ENCODE results near the gene SUCLG1. TPM values are rescaled to one million over a fixed set of nuclear protein-coding genes. Genes with fewer than 3 reads are reported as not detected.

The SUCLG1 gene
- total and polyA plus RNA-seq, 2 of the 8 experiments (the other 6 are each of a cell fraction or from before 2014, with no cell fraction given) = 19.9 to 40.0 TPM

GRCh38 chr2:84393829-84394228 lies 65.3 kb downstream of the SUCLG1 start:
- POLR2A ChIA-PET (ENCODE audit: partially characterized antibody) = no interaction called here
- no peak overlapping the region for H4K5ac ChIP-seq (ENCODE audit: insufficient read length, low read depth, low read length)
- H3K79me2 ChIP-seq (ENCODE audit: control insufficient read depth in 1 of 2, insufficient read depth in 2 of 2, low read length in 2 of 2) = no peaks in the 10 kb centered on the region
- H3K9ac ChIP-seq (replicated peaks in 1 of 4; ENCODE audit: extremely low read depth in 1 of 4, low read depth in 3 of 4, low read length in 3 of 4) = no peak overlapping the region
- H2BK12ac ChIP-seq (ENCODE audit: low read depth, low read length) = no peak overlapping the region
- no peak for DNase-seq (ENCODE audit: low read depth in 1 of 2, low spot score in 2 of 2)
- H3K9me3 ChIP-seq (ENCODE audit: insufficient read depth in 2 of 2, low read depth in 1 of 2, low read length in 1 of 2) = no peaks in the 10 kb centered on the region; a peak in 1 of 4 replicates
- no peaks in the 10 kb centered on the region for H3K27me3 ChIP-seq (replicated peaks in 1 of 4; ENCODE audit: control insufficient read depth in 3 of 4, extremely low read depth in 1 of 4, insufficient read depth in 3 of 4, low read length in 3 of 4)
- no peak overlapping the region for H2AK5ac ChIP-seq (ENCODE audit: low read depth, low read length)
- H3K27ac ChIP-seq (ENCODE audit: low read depth, low read length) = no peak overlapping the region
- H3K79me1 ChIP-seq (ENCODE audit: low read depth, low read length) = no peaks in the 10 kb centered on the region
- no peak overlapping the region for H2AFZ ChIP-seq (ENCODE audit: low read length)
- no peak overlapping the region for H3K4me3 ChIP-seq (ENCODE audit: extremely low read depth in 1 of 4, insufficient read depth in 2 of 4, low read depth in 3 of 4, low read length in 4 of 4)
- H3K18ac ChIP-seq (ENCODE audit: extremely low read depth, low read length) = no peak overlapping the region
- H2BK15ac ChIP-seq (ENCODE audit: low read length) = no peak overlapping the region
- no peak overlapping the region for H2BK120ac ChIP-seq (replicated peaks; ENCODE audit: low read depth, low read length)
- H2BK20ac ChIP-seq (ENCODE audit: low read length) = no peak overlapping the region
- no peak overlapping the region for H3K56ac ChIP-seq (replicated peaks; ENCODE audit: insufficient read length, low read depth, low read length)
- no peak overlapping the region for H4K8ac ChIP-seq (ENCODE audit: extremely low read depth, insufficient read depth, low read length)
- H3K14ac ChIP-seq (ENCODE audit: insufficient read length) = no peak overlapping the region
- no peak overlapping the region for H3K4me2 ChIP-seq (ENCODE audit: insufficient read depth in 1 of 2, low read depth in 2 of 2, low read length in 2 of 2)
- H4K91ac ChIP-seq (replicated peaks; ENCODE audit: insufficient read length, low read length) = no peak overlapping the region
- no peak overlapping the region for H2BK5ac ChIP-seq (ENCODE audit: low read depth, low read length)
- no peak overlapping the region for H3K4ac ChIP-seq (replicated peaks; ENCODE audit: insufficient read length, low read depth, low read length)
- no peaks in the 10 kb centered on the region for H3K36me3 ChIP-seq (ENCODE audit: control insufficient read depth in 2 of 4, insufficient read depth in 4 of 4, low read length in 3 of 4)
- FAIRE-seq = no peak
- CTCF ChIA-PET (ENCODE audit: partially characterized antibody) = no interaction called here
- no peaks in the 10 kb centered on the region for H3K4me1 ChIP-seq (replicated peaks in 1 of 4; ENCODE audit: control insufficient read depth in 3 of 4, insufficient read depth in 4 of 4, low read length in 3 of 4)
- H4K20me1 ChIP-seq (replicated peaks in 1 of 2; ENCODE audit: control insufficient read depth in 1 of 2, insufficient read depth in 2 of 2, low read length in 2 of 2) = no peaks in the 10 kb centered on the region
- no peaks in the 10 kb centered on the region; the same call in 1 of the 2 replicates for H3K23me2 ChIP-seq (ENCODE audit: low read depth, low read length)
- H3K23ac ChIP-seq (ENCODE audit: insufficient read length) = no peak overlapping the region
- TF ChIP-seq NANOG (IDR thresholded peaks at IDR 0.05; ENCODE audit: insufficient read depth, low read depth, low read length, poor library complexity, severe bottlenecking) (no peak), ATF2 (IDR thresholded peaks at IDR 0.05; ENCODE audit: low read length) (no peak)

Data from H1 (cell line).